Measurements from ENCODE around the gene C2CD5.

GRCh38 chr12:22443379-22444316 is 100.7 kb downstream of the C2CD5 start:
- no peak for TF ChIP-seq POLR2A (IDR thresholded peaks at IDR 0.05)
- TF ChIP-seq, protein P1, sequence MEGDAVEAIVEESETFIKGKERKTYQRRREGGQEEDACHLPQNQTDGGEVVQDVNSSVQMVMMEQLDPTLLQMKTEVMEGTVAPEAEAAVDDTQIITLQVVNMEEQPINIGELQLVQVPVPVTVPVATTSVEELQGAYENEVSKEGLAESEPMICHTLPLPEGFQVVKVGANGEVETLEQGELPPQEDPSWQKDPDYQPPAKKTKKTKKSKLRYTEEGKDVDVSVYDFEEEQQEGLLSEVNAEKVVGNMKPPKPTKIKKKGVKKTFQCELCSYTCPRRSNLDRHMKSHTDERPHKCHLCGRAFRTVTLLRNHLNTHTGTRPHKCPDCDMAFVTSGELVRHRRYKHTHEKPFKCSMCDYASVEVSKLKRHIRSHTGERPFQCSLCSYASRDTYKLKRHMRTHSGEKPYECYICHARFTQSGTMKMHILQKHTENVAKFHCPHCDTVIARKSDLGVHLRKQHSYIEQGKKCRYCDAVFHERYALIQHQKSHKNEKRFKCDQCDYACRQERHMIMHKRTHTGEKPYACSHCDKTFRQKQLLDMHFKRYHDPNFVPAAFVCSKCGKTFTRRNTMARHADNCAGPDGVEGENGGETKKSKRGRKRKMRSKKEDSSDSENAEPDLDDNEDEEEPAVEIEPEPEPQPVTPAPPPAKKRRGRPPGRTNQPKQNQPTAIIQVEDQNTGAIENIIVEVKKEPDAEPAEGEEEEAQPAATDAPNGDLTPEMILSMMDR (IDR thresholded peaks at IDR 0.05) = peak; percentile 57 to 69 (median 64)
